Mucosa of descending colon (tissue), 3 donors: ENCODE measurements around the gene METTL25. TPM values are rescaled to one million over a fixed set of nuclear protein-coding genes. Genes with fewer than 3 reads are reported as not detected.

Source experiments
- ATAC-seq: fragments of 200-7000 bp; cut with Tn5 transposase; one replicate; pipeline ENCODE4 v1.9.1; 2020; ENCODE audit warnings: mild to moderate bottlenecking, moderate library complexity
- DNase-seq, 3 donors: peaks; one replicate each; pipeline ENCODE4 v3.0.0-alpha.2; 2020
- H3K36me3 ChIP-seq: fragments of 200-600 bp; one replicate; pipeline ENCODE4 v1.8.0; 2021; ENCODE audit warnings: low read depth, mild to moderate bottlenecking
- H3K4me1 ChIP-seq: fragments of 200-600 bp; one replicate; pipeline ENCODE4 v1.8.0; 2021; ENCODE audit warnings: low read depth, mild to moderate bottlenecking
- H3K4me3 ChIP-seq: fragments of 200-600 bp; one replicate; pipeline ENCODE4 v1.8.0; 2021; ENCODE audit warnings: mild to moderate bottlenecking
- H3K9me3 ChIP-seq: fragments of 200-600 bp; one replicate; pipeline ENCODE4 v1.8.0; 2021; ENCODE audit warnings: mild to moderate bottlenecking
- CTCF ChIP-seq: fragments of 200-600 bp; IDR thresholded peaks from one replicate; pipeline ENCODE4 v1.8.0; 2022; ENCODE audit warnings: antibody characterized with exemption, mild to moderate bottlenecking
- intact Hi-C, 2 donors: fragments of 100-400 bp; cut with DNase I in 1 of 2; cut with micrococcal nuclease in 1 of 2; formaldehyde crosslinking; loops; one replicate each; pipeline versions ENCODE4 v1.11.0 to v1.11.1; 2022; cut with DNase I, micrococcal nuclease
- total RNA-seq, 3 donors: library from RNA; stranded (reverse); fragmentation: NEBNext Ultra II Directional in 2 of 3; extraction: Animal tissue kit (Norgen Biotek cat#: 25700) in 2 of 3; gene quantifications; one replicate each; pipeline versions ENCODE4 v1.2.1 to v1.2.4, GENCODE V29; 2021 to 2023
- donor health status: DM: no; HTN: no; CAD: no; lungs with moderate emphysema.
- donor health status: DM: no; HTN: no; CAD: no.
- donor health status: DM: no; HTN: yes; CAD: no.

The METTL25 gene
- total RNA-seq, 3 donors from 2014 or later: 9.7 to 20.4 (median 15.5) TPM

DNA sequence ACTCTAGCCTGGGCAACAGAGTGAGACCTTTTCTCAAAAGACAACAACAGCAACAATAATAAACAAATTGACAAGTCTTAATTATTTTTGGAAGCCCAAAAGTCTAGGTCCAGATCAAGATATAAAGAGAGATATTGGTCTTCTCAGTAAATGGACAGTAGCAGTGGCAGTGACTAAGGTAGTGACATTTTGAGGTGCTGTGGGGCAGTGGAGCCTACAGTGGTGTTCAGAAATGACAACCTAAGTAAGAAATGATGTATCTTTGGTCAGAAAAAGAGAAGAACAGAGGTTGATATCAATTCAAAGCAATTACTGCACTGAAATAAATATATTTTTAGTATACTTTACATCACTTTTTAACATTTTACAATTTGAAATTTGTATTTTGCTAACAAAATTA lies 20.7 kb downstream of the METTL25 start:
- Histone ChIP-seq H3K4me1 (no peaks in the 10 kb centered on the region), H3K4me3 (no peak overlapping the region), H3K9me3 (peaks cover 11% of the 10 kb centered on the region), H3K36me3 (no peaks in the 10 kb centered on the region)
- DNase-seq: no peak
- intact Hi-C loops: no loop called here
- TF ChIP-seq CTCF: no peak
- ATAC-seq: no peak

- DNase-seq (peak in 1 of 3 donors; percentile 9), ATAC-seq (no peak)
- Histone ChIP-seq H3K36me3 (no peaks in the 10 kb centered on the region), H3K4me3 (no peak overlapping the region), H3K4me1 (no peaks in the 10 kb centered on the region), H3K9me3 (no peaks in the 10 kb centered on the region)
- TF ChIP-seq CTCF: no peak
- intact Hi-C loops: no loop called here
Observed at GRCh38 chr12:82383930-82384552, 25.7 kb downstream of the METTL25 start.

GRCh38 chr12:82398879-82399278 lies 40.5 kb downstream of the METTL25 start:
- Histone ChIP-seq H3K36me3 (no peaks in the 10 kb centered on the region), H3K4me1 (no peaks in the 10 kb centered on the region), H3K4me3 (no peak overlapping the region), H3K9me3 (no peaks in the 10 kb centered on the region)
- ATAC-seq (no peak), DNase-seq (no peak)
- intact Hi-C loops: no loop called here
- TF ChIP-seq CTCF: no peak

- H3K4me3 ChIP-seq: no peak overlapping the region
- H3K4me1 ChIP-seq: no peaks in the 10 kb centered on the region
- H3K9me3 ChIP-seq: no peaks in the 10 kb centered on the region
- TF ChIP-seq CTCF: no peak
- H3K36me3 ChIP-seq: no peaks in the 10 kb centered on the region
- no peak for DNase-seq
- intact Hi-C loops: no loop called here
- ATAC-seq: no peak
Observed at GRCh38 chr12:82400819-82401218, 42.5 kb downstream of the METTL25 start.

- Histone ChIP-seq H3K9me3 (no peaks in the 10 kb centered on the region), H3K4me3 (no peak overlapping the region), H3K36me3 (no peaks in the 10 kb centered on the region), H3K4me1 (no peaks in the 10 kb centered on the region)
- no peak for TF ChIP-seq CTCF
- DNase-seq (no peak), ATAC-seq (no peak)
- intact Hi-C loops: no loop called here
Observed at GRCh38 chr12:82406651-82407050, 48.3 kb downstream of the METTL25 start.

DNA sequence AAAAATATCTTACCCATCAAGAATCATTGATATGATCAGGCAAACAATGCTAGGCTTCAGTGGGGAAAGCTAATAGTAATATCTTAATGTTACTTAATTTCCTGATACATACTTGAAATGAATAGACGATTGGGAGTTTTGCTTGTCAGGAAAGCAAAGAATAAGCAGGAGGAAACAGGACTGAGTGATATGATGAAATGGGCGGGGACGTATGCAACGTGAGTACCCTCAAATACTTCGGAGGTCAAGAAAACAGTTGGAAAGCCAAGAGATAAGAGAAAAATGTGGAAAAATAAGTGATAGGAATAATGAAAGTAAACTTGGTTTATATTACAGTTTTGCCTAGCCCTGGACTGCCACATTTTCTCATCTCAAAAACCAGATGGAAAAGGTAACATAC lies 49.2 kb downstream of the METTL25 start:
- intact Hi-C loops: no loop called here
- DNase-seq: no peak
- no peaks in the 10 kb centered on the region for H3K36me3 ChIP-seq
- no peaks in the 10 kb centered on the region for H3K9me3 ChIP-seq
- H3K4me3 ChIP-seq: no peak overlapping the region
- ATAC-seq: no peak
- no peak for TF ChIP-seq CTCF
- H3K4me1 ChIP-seq: no peaks in the 10 kb centered on the region
